ENCODE data around the gene TAF8. TPM values are rescaled to one million over a fixed set of nuclear protein-coding genes. Genes with fewer than 3 reads are reported as not detected.
"Not testable (repeated sequence)": the region's sequence is repeated elsewhere in the genome, so short reads cannot be mapped to it uniquely, and the experiment has no call there.

Gene TAF8
- total RNA-seq, 4 donors from 2014 or later = 24.5 to 37.6 (median 24.6) TPM

- H3K27ac ChIP-seq = no peak overlapping the region
- H3K36me3 ChIP-seq = no peaks in the 10 kb centered on the region
- no peak overlapping the region for H3K4me3 ChIP-seq
- TF ChIP-seq CTCF (IDR thresholded peaks at IDR 0.05) (no peak), POLR2A (IDR thresholded peaks at IDR 0.05) (no peak)
- no peaks in the 10 kb centered on the region for H3K27me3 ChIP-seq
- H3K9me3 ChIP-seq = no peaks in the 10 kb centered on the region
- H3K4me1 ChIP-seq = peaks cover 0 to 22% (median 11%) of the 10 kb centered on the region in 4 donors
- DNase-seq = no peak
These were observed 18.0 kb upstream of the TAF8 start for GRCh38 chr6:42032366-42032765.

- peaks cover 0 to 24% (median 18%) of the 10 kb centered on the region in 4 donors for H3K4me1 ChIP-seq
- not testable (repeated sequence) for H3K27me3 ChIP-seq, H3K4me3 ChIP-seq, H3K9me3 ChIP-seq, H3K36me3 ChIP-seq, DNase-seq, H3K27ac ChIP-seq
These were observed 12.7 kb upstream of the TAF8 start for GRCh38 chr6:42037669-42038068.

GRCh38 chr6:42038163-42038562 lies 12.2 kb upstream of the TAF8 start:
- peaks cover 0 to 29% (median 18%) of the 10 kb centered on the region in 4 donors for H3K4me1 ChIP-seq
- no peaks in the 10 kb centered on the region for H3K36me3 ChIP-seq
- no peaks in the 10 kb centered on the region for H3K9me3 ChIP-seq
- no peak for DNase-seq
- TF ChIP-seq POLR2A (IDR thresholded peaks at IDR 0.05) (no peak), CTCF (IDR thresholded peaks at IDR 0.05) (no peak)
- H3K27ac ChIP-seq = no peak overlapping the region
- no peak overlapping the region for H3K4me3 ChIP-seq
- H3K27me3 ChIP-seq = no peaks in the 10 kb centered on the region

- TF ChIP-seq CTCF (IDR thresholded peaks at IDR 0.05) = no peak
- no peak for TF ChIP-seq POLR2A (IDR thresholded peaks at IDR 0.05)
- H3K9me3 ChIP-seq = no peaks in the 10 kb centered on the region
- H3K27ac ChIP-seq = peak overlapping the region in 1 of 4 donors; percentile 47
- H3K4me3 ChIP-seq = peak overlapping the region in 2 of 4 donors; percentile 7 to 20
- no peaks in the 10 kb centered on the region for H3K36me3 ChIP-seq
- DNase-seq = no peak
- no peaks in the 10 kb centered on the region for H3K27me3 ChIP-seq
- peaks cover 0 to 35% (median 24%) of the 10 kb centered on the region in 4 donors for H3K4me1 ChIP-seq
These were observed 11.4 kb upstream of the TAF8 start for GRCh38 chr6:42038811-42039408.

GRCh38 chr6:42040856-42041480 lies 9.4 kb upstream of the TAF8 start:
- TF ChIP-seq POLR2A (IDR thresholded peaks at IDR 0.05) (no peak), CTCF (IDR thresholded peaks at IDR 0.05) (no peak)
- no peaks in the 10 kb centered on the region for H3K36me3 ChIP-seq
- H3K9me3 ChIP-seq = no peaks in the 10 kb centered on the region
- H3K27me3 ChIP-seq = no peaks in the 10 kb centered on the region
- no peak for DNase-seq
- H3K27ac ChIP-seq = peak overlapping the region in 2 of 4 donors; percentile 20 to 43
- peak overlapping the region in 1 of 4 donors; percentile 5 for H3K4me3 ChIP-seq
- H3K4me1 ChIP-seq = peaks cover 0 to 50% (median 38%) of the 10 kb centered on the region in 4 donors

GRCh38 chr6:42041481-42042053 lies 8.8 kb upstream of the TAF8 start:
- H3K4me1 ChIP-seq = peaks cover 0 to 50% (median 41%) of the 10 kb centered on the region in 4 donors
- TF ChIP-seq CTCF (IDR thresholded peaks at IDR 0.05) (no peak), POLR2A (IDR thresholded peaks at IDR 0.05) (no peak)
- H3K36me3 ChIP-seq = no peaks in the 10 kb centered on the region
- peak overlapping the region in 2 of 4 donors; percentile 0 to 5 for H3K4me3 ChIP-seq
- H3K27me3 ChIP-seq = no peaks in the 10 kb centered on the region
- H3K9me3 ChIP-seq = no peaks in the 10 kb centered on the region
- H3K27ac ChIP-seq = peak overlapping the region in 3 of 4 donors; percentile 20 to 43 (median 35)
- DNase-seq = no peak
